Measurements from ENCODE around the gene SFMBT1. TPM values are rescaled to one million over a fixed set of nuclear protein-coding genes. Genes with fewer than 3 reads are reported as not detected.
A peak's percentile ranks its signal among the peaks of the same experiment; 100 is the strongest.

SFMBT1 gene
- total RNA-seq, 2 experiments from 2014 or later: 25.9 to 29.7 TPM

DNA sequence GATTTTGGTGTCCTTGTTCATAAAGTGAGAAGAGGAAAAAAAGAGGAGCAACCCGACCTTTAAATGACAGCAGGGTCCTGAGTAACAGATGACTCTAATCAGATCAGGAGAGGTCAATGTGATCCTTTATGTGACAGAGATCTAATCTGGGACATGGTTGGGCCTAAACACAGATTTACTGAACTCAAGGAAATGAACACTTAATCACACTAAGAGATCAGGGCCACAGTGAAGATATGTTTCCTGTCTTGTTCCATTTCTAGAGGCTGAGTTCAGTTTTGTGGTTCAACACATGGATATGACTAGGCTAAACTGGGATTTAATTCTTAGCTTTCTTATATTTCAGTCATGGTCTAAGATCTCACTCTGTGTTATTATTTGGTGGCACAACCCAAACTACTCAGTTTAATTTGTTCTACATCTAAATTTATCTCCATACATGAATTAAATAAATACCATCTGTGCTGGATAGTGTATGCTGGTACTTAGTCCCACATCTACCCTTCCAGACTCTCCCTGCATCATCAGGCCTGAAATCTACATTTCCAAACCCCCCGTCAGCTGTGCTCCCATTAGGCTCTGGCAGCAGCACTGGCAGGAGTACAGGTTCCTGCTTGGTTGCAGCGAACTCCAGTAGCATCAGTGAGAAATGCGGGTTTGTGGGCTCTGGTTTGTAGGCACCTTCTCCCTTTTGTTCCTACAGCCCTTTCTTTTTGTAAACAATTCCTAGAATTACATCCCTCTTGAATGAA is 22.6 kb downstream of the SFMBT1 start:
- Mint-ChIP-seq H3K9me3 (ENCODE audit: low read depth) (no peaks in the 10 kb centered on the region), H3K4me3 (no peak overlapping the region), H3K36me3 (peaks cover 7% of the 10 kb centered on the region), H3K27me3 (no peaks in the 10 kb centered on the region), H3K27ac (no peak overlapping the region), H3K4me1 (peaks cover 27% of the 10 kb centered on the region)
- ATAC-seq (peak; percentile 64), DNase-seq (no peak)
- CTCF ChIA-PET: interaction anchor here (0.5 kb wide), 1 partner anchor 130 kb away, joined by 4 read pairs; no protein-coding TSS in a partner anchor

DNA sequence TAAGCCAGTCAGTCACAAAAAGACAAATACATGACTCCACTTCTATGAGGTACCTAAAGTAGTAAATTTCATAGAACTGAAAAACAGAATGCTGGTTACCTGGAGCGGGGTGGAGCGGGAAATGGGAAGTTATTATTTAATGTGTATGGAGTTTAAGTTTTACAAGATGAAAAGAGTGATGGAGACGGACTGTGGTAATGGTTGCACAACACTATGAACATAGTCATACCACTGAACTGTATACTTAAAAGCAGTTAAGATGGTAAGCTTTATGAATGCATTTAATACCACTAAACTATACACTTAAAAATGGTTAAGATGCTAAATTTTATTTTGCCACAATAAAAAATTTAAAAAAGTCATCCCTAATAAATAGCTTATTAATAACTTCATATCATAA is 23.2 kb downstream of the SFMBT1 start:
- Mint-ChIP-seq H3K27me3 (no peaks in the 10 kb centered on the region), H3K36me3 (peaks cover 7% of the 10 kb centered on the region), H3K4me3 (no peak overlapping the region), H3K27ac (no peak overlapping the region), H3K4me1 (peaks cover 27% of the 10 kb centered on the region), H3K9me3 (ENCODE audit: low read depth) (no peaks in the 10 kb centered on the region)
- DNase-seq (no peak), ATAC-seq (no peak)
- CTCF ChIA-PET: no interaction called here

DNA sequence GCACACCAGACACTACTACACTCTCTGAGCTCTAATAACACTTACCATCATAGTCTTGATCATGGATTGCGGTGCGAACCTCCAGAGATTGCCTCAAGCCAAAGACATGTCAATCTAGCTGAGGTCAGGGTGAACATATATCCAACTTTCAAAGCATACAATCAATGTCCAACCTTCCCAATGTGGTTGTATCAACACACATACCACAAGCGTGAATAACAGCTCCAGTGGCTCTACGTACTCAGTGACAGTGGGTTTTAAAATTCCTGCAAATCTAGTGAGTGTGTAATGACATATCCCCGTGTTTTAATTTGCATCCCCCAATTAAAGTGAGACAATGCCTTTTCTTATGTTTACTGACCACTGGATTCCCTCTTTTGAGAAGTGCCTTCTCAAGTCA is 29.6 kb downstream of the SFMBT1 start:
- ATAC-seq: no peak
- Mint-ChIP-seq H3K27me3 (no peaks in the 10 kb centered on the region), H3K9me3 (ENCODE audit: low read depth) (no peaks in the 10 kb centered on the region), H3K4me1 (peaks cover 14% of the 10 kb centered on the region), H3K27ac (no peak overlapping the region), H3K36me3 (peaks cover 14% of the 10 kb centered on the region), H3K4me3 (no peak overlapping the region)
- no peak for DNase-seq
- CTCF ChIA-PET: no interaction called here

DNA sequence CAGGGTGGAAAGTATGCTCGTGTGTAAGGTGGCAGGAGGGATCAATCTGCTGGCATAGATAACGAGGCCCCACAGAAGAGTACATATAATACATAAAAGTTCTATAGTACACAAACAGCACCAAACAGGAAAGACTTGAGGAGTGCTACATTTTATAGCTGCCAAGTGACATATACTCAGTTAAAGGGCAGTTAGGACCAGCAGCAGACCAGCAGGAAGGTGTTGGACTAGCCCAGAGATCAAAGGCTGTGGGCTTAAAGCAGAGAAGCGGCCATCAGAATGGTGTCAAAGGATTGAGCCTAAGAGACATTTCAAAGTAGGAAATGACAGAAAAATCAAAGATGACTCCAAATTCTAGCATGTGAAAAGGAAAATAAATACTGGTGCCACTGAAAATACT is 34.5 kb downstream of the SFMBT1 start:
- Mint-ChIP-seq H3K36me3 (peaks cover 4% of the 10 kb centered on the region), H3K4me1 (peaks cover 5% of the 10 kb centered on the region), H3K9me3 (ENCODE audit: low read depth) (no peaks in the 10 kb centered on the region), H3K27me3 (no peaks in the 10 kb centered on the region), H3K4me3 (no peak overlapping the region), H3K27ac (no peak overlapping the region)
- CTCF ChIA-PET: no interaction called here
- ATAC-seq (no peak), DNase-seq (no peak)

DNA sequence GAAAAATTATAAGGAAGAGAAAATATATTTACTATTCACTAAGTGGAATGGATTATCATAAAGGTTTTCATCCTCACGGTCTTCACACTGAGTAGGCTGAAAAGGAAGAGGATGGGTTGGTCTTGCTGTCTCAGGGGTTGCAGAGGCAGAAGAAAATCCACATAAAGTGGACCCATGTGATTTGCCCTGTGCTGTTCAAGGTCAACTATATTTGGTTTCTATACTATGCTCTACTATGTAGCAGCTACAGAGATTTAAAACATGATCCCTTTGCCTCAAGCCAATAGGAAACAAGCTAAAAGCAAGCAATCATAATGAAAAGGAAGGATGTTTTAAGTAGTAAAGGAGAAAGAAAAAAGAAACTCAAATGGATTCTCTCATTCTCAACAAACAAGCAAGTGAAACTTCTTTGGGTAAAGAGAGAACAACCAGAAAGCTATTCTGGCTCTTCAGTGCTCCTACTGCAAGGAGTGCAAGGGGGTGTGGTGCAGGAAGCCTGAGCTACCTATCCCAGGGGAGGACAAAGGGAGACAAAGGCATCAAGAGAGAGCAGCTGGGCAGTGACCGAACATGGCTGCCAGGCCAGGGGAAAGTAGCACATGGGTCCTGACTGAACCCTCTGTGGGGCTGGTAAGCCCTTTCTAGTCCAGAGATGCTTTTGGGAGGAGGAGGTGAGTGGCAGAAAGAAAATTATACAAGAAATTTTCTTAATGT is 35.9 kb downstream of the SFMBT1 start:
- Mint-ChIP-seq H3K27me3 (no peaks in the 10 kb centered on the region), H3K36me3 (peaks cover 1% of the 10 kb centered on the region), H3K9me3 (ENCODE audit: low read depth) (no peaks in the 10 kb centered on the region), H3K4me3 (no peak overlapping the region), H3K4me1 (peaks cover 5% of the 10 kb centered on the region), H3K27ac (no peak overlapping the region)
- DNase-seq (no peak), ATAC-seq (no peak)
- CTCF ChIA-PET: interaction anchor here (0.8 kb wide), 1 partner anchor 75 kb away, joined by 3 read pairs; no protein-coding TSS in a partner anchor

DNA sequence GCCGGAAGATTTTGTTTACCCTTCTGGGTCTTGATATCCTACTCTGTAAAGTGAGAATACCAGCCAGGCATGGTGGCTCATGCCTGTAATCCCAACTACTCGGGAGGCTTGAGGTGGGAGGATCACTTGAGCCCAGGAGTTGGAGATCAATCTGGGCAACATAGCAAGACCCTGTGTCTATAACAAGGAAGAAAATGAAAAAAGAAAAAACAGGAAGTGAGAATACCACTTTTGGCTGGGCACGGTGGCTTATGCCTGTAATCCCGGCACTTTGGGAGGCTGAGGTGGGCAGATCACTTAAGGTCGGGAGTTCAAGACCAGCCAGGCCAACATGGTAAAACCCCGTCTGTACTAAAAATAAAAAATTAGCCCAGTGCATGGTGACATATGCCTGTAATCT is 36.9 kb downstream of the SFMBT1 start:
- DNase-seq (no peak), ATAC-seq (no peak)
- peaks cover 1% of the 10 kb centered on the region for H3K36me3 Mint-ChIP-seq
- CTCF ChIA-PET: no interaction called here
- H3K4me3 Mint-ChIP-seq: no peak overlapping the region
- no peak overlapping the region for H3K27ac Mint-ChIP-seq
- H3K9me3 Mint-ChIP-seq (ENCODE audit: low read depth): no peaks in the 10 kb centered on the region
- no peaks in the 10 kb centered on the region for H3K27me3 Mint-ChIP-seq
- H3K4me1 Mint-ChIP-seq: peaks cover 5% of the 10 kb centered on the region

DNA sequence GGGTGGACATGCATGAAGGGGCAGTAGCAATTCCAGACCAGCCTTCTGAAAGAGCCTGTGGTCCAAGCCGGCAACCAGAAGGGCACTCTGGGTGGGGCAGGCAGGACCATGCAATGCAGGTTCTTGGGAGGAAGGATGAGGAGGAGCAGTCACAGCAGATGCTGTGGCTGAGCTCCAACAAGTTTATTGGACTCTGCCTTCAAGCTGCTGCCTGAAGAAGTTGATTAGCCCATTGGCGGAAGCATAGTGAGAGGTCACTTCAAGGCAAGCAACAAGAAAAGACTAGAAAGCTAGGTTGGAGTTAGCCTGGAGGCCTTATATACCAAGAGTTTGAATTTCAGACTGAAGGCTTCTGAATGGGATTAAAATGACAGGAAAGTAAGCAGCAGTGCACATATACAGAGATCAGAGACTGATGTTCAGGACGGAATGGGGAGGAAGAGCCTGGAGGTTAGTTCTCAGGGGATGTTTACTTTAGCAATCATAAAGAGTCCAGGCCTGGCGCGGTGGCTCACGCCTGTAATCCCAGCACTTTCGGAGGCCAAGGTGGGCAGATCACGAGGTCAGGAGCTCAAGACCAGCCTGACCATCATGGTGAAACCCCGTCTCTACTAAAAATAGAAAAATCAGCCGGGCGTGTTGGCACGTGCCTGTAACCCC is 39.9 kb downstream of the SFMBT1 start:
- DNase-seq (no peak), ATAC-seq (no peak)
- peaks cover 1% of the 10 kb centered on the region for H3K36me3 Mint-ChIP-seq
- H3K9me3 Mint-ChIP-seq (ENCODE audit: low read depth): no peaks in the 10 kb centered on the region
- no peak overlapping the region for H3K4me3 Mint-ChIP-seq
- no peaks in the 10 kb centered on the region for H3K27me3 Mint-ChIP-seq
- CTCF ChIA-PET: no interaction called here
- peaks cover 5% of the 10 kb centered on the region for H3K4me1 Mint-ChIP-seq
- no peak overlapping the region for H3K27ac Mint-ChIP-seq

DNA sequence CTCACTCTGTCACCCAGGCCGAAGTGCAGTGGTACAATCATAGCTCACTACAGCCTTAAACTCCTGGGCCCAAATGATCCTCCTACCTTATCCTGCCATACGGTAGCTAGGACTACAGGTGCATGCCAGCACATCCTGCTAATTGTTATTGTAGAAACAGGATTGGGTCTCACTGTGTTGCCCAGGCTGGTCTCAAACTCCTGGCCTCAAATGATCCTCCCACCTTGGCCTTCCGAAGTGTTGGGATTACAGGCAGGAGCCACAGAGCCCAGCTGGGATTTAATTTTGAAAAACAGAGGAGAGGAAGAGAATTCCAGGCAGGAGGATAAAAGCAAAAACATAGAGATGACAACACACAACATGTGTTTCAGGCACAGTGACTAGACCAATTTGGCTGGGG is 40.5 kb downstream of the SFMBT1 start:
- ATAC-seq (no peak), DNase-seq (no peak)
- H3K27ac Mint-ChIP-seq: no peak overlapping the region
- peaks cover 1% of the 10 kb centered on the region for H3K36me3 Mint-ChIP-seq
- CTCF ChIA-PET: no interaction called here
- peaks cover 5% of the 10 kb centered on the region for H3K4me1 Mint-ChIP-seq
- H3K4me3 Mint-ChIP-seq: no peak overlapping the region
- no peaks in the 10 kb centered on the region for H3K9me3 Mint-ChIP-seq (ENCODE audit: low read depth)
- no peaks in the 10 kb centered on the region for H3K27me3 Mint-ChIP-seq

DNA sequence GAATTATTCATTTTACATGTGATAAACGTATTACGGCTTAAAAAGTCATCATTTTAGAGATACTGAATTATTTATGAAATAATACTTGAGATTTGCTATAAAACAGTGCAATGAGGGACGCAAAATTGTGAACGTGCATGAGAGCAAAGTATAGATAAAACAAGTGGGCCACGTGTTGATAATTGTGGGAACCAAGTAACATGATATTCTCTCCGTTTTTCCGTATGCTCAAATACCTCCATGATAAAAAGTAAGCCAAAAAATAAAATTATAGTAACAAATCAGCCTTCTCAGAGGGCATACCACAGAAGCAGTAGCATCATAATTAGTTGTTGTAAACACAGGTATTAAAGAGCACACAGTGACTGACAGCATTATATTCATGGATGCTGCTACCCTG is 42.6 kb downstream of the SFMBT1 start:
- ATAC-seq (no peak), DNase-seq (no peak)
- CTCF ChIA-PET: no interaction called here
- Mint-ChIP-seq H3K9me3 (ENCODE audit: low read depth) (no peaks in the 10 kb centered on the region), H3K27ac (no peak overlapping the region), H3K4me3 (no peak overlapping the region), H3K4me1 (no peaks in the 10 kb centered on the region), H3K27me3 (no peaks in the 10 kb centered on the region), H3K36me3 (peaks cover 3% of the 10 kb centered on the region)

DNA sequence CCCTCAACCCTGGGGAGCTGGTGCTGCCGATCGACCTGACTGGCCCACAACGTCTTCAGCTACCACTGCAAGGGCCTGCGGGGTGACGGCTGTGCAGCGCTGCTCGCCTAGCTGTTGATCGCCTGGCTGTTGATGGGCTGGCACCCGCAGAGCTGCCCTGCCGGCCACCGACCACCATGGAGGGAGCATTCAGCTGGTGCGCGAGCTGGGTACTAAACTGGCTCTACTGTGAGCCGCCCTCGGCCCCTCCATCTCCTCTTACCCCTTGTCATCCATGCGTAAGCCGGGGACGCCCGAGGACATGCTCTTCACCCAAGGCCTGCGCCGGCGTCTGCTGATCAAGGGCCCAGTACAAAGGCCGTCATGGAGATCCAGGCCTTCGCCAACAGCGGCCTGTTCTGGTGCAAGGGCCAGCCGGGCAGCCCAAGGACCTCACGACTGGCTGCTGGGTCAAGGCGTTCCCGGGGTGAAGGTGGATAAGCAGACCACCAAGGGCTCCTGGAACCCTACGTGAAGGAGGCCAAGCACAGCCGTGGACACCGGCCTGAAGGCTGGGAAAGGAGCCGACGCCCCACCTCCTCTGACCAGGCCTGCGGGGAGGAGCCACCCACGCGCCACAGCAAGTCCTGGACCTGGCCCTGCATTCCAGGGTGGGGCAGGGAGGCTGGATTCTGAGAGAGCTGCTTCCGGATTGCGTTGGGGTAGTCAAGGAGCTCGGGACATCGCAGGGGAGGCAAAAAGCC is 46.9 kb downstream of the SFMBT1 start:
- H3K4me1 Mint-ChIP-seq: no peaks in the 10 kb centered on the region
- CTCF ChIA-PET: no interaction called here
- no peak for ATAC-seq
- H3K27ac Mint-ChIP-seq: no peak overlapping the region
- no peaks in the 10 kb centered on the region for H3K9me3 Mint-ChIP-seq (ENCODE audit: low read depth)
- H3K4me3 Mint-ChIP-seq: no peak overlapping the region
- no peak for DNase-seq
- H3K27me3 Mint-ChIP-seq: no peaks in the 10 kb centered on the region
- peaks cover 2% of the 10 kb centered on the region for H3K36me3 Mint-ChIP-seq

DNA sequence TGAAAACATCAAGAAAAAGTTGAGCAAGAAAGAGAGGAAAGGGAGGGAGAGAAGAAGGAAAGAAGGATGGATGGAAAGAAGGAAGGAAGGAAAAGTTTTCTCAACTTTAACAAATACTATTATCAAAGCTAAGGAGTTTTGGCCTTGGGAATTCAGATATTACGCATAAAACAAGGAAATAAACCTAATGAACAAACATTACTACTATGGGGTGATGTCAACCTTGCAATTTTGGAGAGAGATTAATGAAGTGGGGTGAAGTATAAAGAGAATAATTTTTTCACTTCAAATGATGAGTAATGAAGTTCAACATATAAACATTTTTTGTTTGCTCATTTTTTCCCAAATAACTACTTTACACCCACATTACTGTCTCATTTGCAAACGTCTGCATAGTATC is 55.2 kb downstream of the SFMBT1 start:
- Mint-ChIP-seq H3K27me3 (no peaks in the 10 kb centered on the region), H3K4me3 (no peak overlapping the region), H3K36me3 (no peaks in the 10 kb centered on the region), H3K9me3 (ENCODE audit: low read depth) (no peaks in the 10 kb centered on the region), H3K4me1 (no peaks in the 10 kb centered on the region), H3K27ac (no peak overlapping the region)
- ATAC-seq: no peak
- DNase-seq: no peak
- CTCF ChIA-PET: no interaction called here

DNA sequence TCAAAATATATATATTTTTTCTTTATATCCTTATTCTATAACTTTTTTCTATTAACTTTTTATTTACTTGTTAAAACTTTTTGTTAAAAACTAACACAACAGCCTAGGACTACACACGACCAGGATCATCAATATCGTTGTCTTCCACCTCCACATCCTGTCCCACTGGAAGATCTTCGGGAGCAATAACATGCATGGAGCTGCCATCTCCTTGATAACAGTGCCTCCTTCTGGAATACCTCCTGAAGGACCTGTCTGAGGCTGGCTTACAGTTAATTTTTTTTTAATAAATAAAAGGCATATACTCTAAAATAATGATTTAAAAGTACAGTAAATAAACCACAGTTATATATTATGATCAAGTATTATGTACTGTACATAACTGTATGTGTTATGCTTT is 58.9 kb downstream of the SFMBT1 start:
- Mint-ChIP-seq H3K27me3 (no peaks in the 10 kb centered on the region), H3K9me3 (ENCODE audit: low read depth) (no peaks in the 10 kb centered on the region), H3K4me3 (no peak overlapping the region), H3K27ac (no peak overlapping the region), H3K36me3 (peaks cover under 1% of the 10 kb centered on the region), H3K4me1 (peaks cover 22% of the 10 kb centered on the region)
- CTCF ChIA-PET: interaction anchor here (0.9 kb wide), 1 partner anchor 10 kb away, joined by 3 read pairs; no protein-coding TSS in a partner anchor
- ATAC-seq (no peak), DNase-seq (no peak)

DNA sequence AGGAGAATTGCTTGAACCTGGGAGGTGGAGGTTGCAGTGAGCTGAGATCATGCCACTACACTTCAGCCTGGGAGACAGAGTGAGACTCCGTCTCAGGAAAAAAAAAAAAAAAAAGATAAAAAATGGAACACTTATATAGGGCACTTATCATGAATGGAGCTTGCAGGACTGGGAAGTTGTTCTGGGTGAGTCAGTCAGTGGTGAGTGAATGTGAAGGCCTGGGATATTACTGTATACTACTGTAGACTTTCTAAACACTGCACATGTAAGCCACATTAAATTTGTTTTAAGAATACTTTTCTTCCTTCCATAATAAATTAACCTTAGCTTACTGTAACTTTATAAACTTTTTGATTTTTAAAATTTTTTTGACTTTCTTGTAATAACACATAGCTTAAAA is 59.8 kb downstream of the SFMBT1 start:
- peaks cover 2% of the 10 kb centered on the region for H3K36me3 Mint-ChIP-seq
- ATAC-seq (no peak), DNase-seq (no peak)
- H3K9me3 Mint-ChIP-seq (ENCODE audit: low read depth): no peaks in the 10 kb centered on the region
- no peaks in the 10 kb centered on the region for H3K27me3 Mint-ChIP-seq
- no peak overlapping the region for H3K4me3 Mint-ChIP-seq
- no peak overlapping the region for H3K27ac Mint-ChIP-seq
- H3K4me1 Mint-ChIP-seq: peaks cover 22% of the 10 kb centered on the region
- CTCF ChIA-PET: interaction anchor here (0.7 to 1.5 kb wide), 2 partner anchors 15 to 93 kb away, joined by 3 to 4 read pairs; no protein-coding TSS in a partner anchor
